Measurements from ENCODE around the gene CACNA2D3.

DNA sequence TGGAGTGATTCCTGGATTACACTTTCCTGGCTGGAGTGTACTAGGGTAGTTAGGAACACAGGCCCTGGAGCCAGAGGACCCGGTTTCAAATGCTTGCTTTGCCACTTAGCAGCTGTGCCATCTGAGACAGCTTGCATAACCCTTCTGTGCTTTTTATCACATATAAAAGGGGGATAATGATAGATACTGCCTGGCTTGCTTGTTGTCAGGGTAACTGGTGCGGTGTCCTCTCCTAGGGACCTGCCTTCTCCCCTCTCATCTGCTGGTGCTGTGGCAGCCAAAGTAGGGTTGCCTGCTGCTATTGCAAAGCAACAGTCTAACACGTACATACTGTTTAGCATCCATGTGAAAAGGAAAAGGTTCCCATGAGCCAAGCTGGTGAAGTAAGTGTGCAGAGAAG lies 667.7 kb downstream of the CACNA2D3 start:
- no peak for TF ChIP-seq ZFX (IDR thresholded peaks at IDR 0.05; ENCODE audit: borderline replicate concordance)
- TF ChIP-seq, protein P1, sequence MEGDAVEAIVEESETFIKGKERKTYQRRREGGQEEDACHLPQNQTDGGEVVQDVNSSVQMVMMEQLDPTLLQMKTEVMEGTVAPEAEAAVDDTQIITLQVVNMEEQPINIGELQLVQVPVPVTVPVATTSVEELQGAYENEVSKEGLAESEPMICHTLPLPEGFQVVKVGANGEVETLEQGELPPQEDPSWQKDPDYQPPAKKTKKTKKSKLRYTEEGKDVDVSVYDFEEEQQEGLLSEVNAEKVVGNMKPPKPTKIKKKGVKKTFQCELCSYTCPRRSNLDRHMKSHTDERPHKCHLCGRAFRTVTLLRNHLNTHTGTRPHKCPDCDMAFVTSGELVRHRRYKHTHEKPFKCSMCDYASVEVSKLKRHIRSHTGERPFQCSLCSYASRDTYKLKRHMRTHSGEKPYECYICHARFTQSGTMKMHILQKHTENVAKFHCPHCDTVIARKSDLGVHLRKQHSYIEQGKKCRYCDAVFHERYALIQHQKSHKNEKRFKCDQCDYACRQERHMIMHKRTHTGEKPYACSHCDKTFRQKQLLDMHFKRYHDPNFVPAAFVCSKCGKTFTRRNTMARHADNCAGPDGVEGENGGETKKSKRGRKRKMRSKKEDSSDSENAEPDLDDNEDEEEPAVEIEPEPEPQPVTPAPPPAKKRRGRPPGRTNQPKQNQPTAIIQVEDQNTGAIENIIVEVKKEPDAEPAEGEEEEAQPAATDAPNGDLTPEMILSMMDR (IDR thresholded peaks at IDR 0.05), result no peak
